Measurements from ENCODE around the gene CFAP73. TPM values are rescaled to one million over a fixed set of nuclear protein-coding genes. Genes with fewer than 3 reads are reported as not detected.

The CFAP73 gene
- total RNA-seq, 2 donors from 2014 or later = not detected

DNA sequence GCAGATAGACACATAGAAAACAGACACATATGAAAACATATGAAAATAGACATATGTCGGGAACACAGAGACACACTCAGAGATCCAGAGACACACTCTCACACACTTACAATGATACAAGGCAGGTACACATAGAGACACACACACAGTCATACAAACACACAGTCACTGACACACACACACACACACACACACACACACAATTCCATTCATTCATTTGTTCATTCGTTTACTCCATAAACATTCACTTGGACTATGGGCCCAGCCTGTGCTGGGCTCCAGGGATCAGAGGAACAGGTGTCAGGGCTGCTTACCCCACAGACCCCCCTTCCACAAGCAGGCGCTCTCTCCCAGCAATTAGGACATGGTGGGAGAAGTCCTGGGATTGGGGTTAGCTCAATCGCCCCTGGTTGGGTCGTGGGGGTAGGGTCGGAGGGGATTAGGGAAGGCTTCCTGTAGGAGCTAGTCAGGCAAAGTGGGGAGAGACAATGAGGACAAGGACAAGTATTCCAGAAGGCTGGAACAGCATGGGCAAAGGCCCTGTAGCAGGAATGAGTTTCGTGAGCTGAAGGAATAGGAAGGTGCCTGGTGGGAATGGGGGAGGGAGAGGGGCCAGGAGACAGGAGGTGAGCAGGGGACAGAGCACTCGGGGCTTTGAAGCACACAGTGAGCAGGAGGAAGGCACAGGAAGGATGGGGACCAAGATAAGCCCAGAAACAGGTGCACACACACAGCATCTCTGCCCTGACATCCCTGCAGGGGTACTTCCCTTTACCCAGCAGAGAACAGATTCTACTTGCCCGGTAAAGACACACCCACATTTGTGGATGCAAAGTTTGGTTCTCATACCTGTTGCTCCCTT is 20.5 kb upstream of the CFAP73 start:
- H3K36me3 ChIP-seq (ENCODE audit: control insufficient read depth, insufficient read depth, low read length) = no peaks in the 10 kb centered on the region
- TF ChIP-seq, protein P1, sequence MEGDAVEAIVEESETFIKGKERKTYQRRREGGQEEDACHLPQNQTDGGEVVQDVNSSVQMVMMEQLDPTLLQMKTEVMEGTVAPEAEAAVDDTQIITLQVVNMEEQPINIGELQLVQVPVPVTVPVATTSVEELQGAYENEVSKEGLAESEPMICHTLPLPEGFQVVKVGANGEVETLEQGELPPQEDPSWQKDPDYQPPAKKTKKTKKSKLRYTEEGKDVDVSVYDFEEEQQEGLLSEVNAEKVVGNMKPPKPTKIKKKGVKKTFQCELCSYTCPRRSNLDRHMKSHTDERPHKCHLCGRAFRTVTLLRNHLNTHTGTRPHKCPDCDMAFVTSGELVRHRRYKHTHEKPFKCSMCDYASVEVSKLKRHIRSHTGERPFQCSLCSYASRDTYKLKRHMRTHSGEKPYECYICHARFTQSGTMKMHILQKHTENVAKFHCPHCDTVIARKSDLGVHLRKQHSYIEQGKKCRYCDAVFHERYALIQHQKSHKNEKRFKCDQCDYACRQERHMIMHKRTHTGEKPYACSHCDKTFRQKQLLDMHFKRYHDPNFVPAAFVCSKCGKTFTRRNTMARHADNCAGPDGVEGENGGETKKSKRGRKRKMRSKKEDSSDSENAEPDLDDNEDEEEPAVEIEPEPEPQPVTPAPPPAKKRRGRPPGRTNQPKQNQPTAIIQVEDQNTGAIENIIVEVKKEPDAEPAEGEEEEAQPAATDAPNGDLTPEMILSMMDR (conservative IDR thresholded peaks at IDR 0.05) = no peak
- no peaks in the 10 kb centered on the region for H3K9me3 ChIP-seq (ENCODE audit: control insufficient read depth, low read length)
- H3K4me1 ChIP-seq (ENCODE audit: control insufficient read depth, insufficient read depth, low read length) = no peaks in the 10 kb centered on the region
- Mint-ChIP-seq H3K27ac (no peak overlapping the region), H3K4me3 (no peak overlapping the region), H3K4me1 (no peaks in the 10 kb centered on the region), H3K36me3 (ENCODE audit: low read depth) (no peaks in the 10 kb centered on the region), H3K27me3 (ENCODE audit: insufficient read depth) (peaks cover 10% of the 10 kb centered on the region), H3K9me3 (no peaks in the 10 kb centered on the region)
- peaks cover 8% of the 10 kb centered on the region for H3K27me3 ChIP-seq (ENCODE audit: control insufficient read depth, insufficient read depth, low read length, poor library complexity, severe bottlenecking)
- WGBS, 2 experiments (ENCODE audit: insufficient coverage in 1 of 2, insufficient read length in 1 of 2) = 63 to 71% methylated on average over 2 to 9 of the region's 9 CpGs
- no peak overlapping the region for H3K27ac ChIP-seq (ENCODE audit: low read depth, low read length)
- no peak overlapping the region for H3K9ac ChIP-seq (ENCODE audit: extremely low read depth, low read length, poor library complexity, severe bottlenecking)
- H3K4me3 ChIP-seq (ENCODE audit: low read length) = no peak overlapping the region
- DNase-seq = no peak

DNA sequence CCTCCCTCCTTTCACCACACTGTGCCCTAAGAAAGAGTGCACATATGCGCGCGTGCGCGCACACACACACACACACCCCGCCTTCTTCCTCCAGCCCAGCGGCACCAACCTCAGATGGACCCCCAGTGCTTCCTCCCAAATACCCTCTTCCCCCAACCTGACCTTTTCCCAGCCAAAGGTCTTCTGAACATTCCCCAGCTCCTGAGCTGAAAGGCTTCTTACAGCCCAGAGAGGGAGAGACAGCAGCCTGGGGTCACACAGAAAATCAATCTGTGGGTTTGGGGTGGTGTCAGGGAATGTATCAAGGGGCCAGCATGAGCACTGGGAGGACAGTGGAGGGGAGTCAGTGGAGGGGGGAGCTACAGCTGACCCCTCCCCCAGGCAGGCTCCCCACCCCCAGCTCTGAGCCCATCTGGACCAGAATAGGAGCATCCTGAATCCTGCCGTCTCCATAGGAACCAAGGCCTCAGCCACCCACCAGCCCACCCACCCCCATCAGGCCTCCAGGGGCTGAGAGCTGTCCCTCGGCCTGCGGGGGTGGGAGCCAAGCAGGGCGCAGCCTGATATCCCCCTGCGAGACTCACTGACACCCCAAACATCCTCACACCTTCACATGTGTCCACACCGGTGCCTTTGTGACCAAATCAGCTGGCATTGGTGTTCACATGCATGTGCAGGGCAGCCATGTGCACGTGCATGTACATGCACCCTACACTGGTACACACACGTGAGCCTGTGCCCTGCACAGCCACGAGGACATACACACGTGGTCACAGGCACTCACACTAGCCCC is 19.7 kb upstream of the CFAP73 start:
- H3K36me3 Mint-ChIP-seq (ENCODE audit: low read depth) = no peaks in the 10 kb centered on the region
- DNase-seq = no peak
- TF ChIP-seq, protein P1 (conservative IDR thresholded peaks at IDR 0.05) = no peak
- H3K9me3 Mint-ChIP-seq = no peaks in the 10 kb centered on the region
- 87 to 93% methylated on average over 3 to 17 of the region's 17 CpGs for WGBS, 2 experiments (ENCODE audit: insufficient coverage in 1 of 2, insufficient read length in 1 of 2)
- no peak overlapping the region for H3K4me3 Mint-ChIP-seq
- H3K27ac ChIP-seq (ENCODE audit: low read depth, low read length) = no peak overlapping the region
- no peaks in the 10 kb centered on the region for H3K9me3 ChIP-seq (ENCODE audit: control insufficient read depth, low read length)
- H3K9ac ChIP-seq (ENCODE audit: extremely low read depth, low read length, poor library complexity, severe bottlenecking) = no peak overlapping the region
- no peak overlapping the region for H3K4me3 ChIP-seq (ENCODE audit: low read length)
- H3K27me3 Mint-ChIP-seq (ENCODE audit: insufficient read depth) = peaks cover 16% of the 10 kb centered on the region
- H3K36me3 ChIP-seq (ENCODE audit: control insufficient read depth, insufficient read depth, low read length) = no peaks in the 10 kb centered on the region
- peaks cover 16% of the 10 kb centered on the region for H3K27me3 ChIP-seq (ENCODE audit: control insufficient read depth, insufficient read depth, low read length, poor library complexity, severe bottlenecking)
- H3K27ac Mint-ChIP-seq = no peak overlapping the region
- no peaks in the 10 kb centered on the region for H3K4me1 Mint-ChIP-seq
- no peaks in the 10 kb centered on the region for H3K4me1 ChIP-seq (ENCODE audit: control insufficient read depth, insufficient read depth, low read length)

DNA sequence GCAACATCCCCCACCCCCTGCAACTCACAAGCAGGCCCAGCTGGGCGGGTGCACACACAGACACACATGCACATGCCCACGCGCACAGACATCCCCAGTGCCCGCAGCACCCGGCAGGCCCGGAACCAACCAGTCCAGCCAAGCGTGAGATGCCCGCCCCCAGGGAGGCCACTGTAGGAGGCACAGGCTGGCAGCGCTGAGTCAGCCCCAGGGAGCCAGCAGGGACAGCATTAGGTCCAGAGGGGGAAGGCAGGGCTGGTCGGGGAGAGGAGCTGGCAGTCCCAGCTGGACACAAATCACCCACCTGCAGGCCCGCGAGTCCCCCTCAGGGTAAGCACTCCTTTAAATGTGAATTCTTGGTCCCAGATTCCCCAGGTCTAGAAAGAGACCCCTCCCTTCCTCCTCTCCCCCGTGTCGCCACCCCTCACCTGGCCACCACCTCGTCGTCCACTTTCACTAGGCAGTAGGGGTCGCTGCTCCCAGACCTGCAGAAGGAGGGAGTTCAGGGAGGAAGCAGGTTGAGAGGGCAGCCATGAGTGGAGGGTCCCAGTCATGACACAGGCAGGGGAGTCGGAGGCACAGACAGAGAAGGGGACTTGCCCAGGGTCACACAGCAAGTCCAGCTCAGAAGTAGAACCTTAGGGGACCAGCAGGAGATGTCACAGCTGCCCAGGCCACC is 18.9 kb upstream of the CFAP73 start:
- Mint-ChIP-seq H3K4me1 (no peaks in the 10 kb centered on the region), H3K27ac (no peak overlapping the region), H3K36me3 (ENCODE audit: low read depth) (no peaks in the 10 kb centered on the region), H3K4me3 (no peak overlapping the region), H3K9me3 (no peaks in the 10 kb centered on the region), H3K27me3 (ENCODE audit: insufficient read depth) (peaks cover 23% of the 10 kb centered on the region)
- Histone ChIP-seq H3K27me3 (ENCODE audit: control insufficient read depth, insufficient read depth, low read length, poor library complexity, severe bottlenecking) (peaks cover 19% of the 10 kb centered on the region), H3K9ac (ENCODE audit: extremely low read depth, low read length, poor library complexity, severe bottlenecking) (no peak overlapping the region), H3K36me3 (ENCODE audit: control insufficient read depth, insufficient read depth, low read length) (no peaks in the 10 kb centered on the region), H3K4me3 (ENCODE audit: low read length) (no peak overlapping the region), H3K4me1 (ENCODE audit: control insufficient read depth, insufficient read depth, low read length) (no peaks in the 10 kb centered on the region), H3K9me3 (ENCODE audit: control insufficient read depth, low read length) (no peaks in the 10 kb centered on the region), H3K27ac (ENCODE audit: low read depth, low read length) (no peak overlapping the region)
- 60 to 92% methylated on average over 9 to 17 of the region's 18 CpGs for WGBS, 2 experiments (ENCODE audit: insufficient coverage in 1 of 2, insufficient read length in 1 of 2)
- TF ChIP-seq, protein P1 (conservative IDR thresholded peaks at IDR 0.05) = peak; percentile 72
- DNase-seq = peak; percentile 93

Measured in endodermal cell (in vitro differentiated cells).